ENCODE results near the gene LRRC10. TPM values are rescaled to one million over a fixed set of nuclear protein-coding genes. Genes with fewer than 3 reads are reported as not detected.
A peak's percentile ranks its signal among the peaks of the same experiment; 100 is the strongest.

Gene LRRC10
- total RNA-seq, 5 donors from 2014 or later (not counting 1 experiment from before 2014, with no cell fraction given): not detected

DNA sequence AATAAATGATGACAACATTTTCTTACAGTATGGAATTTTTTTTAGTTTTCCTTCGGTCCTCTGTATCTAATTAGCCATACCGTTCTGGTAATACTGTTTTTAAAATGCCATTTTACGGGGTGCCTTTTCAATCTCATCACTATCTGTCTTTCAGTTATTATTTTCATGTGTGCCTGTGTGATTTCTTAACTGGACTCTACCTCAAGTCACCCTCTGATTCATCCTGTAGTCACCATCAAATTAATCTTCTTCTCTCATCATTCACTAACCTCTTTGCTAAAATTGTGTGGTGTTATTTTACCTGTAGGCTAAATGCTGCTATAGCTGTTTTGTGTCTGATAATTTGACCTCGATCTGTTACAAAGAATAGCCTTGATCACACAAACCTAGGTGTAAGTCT, 41.5 kb downstream of the LRRC10 start:
- Histone ChIP-seq H3K9me3 (no peaks in the 10 kb centered on the region), H3K4me1 (ENCODE audit: control insufficient read depth in 1 of 2, extremely low read depth in 1 of 2, insufficient read depth in 2 of 2, low read length in 2 of 2) (no peaks in the 10 kb centered on the region), H3K27me3 (replicated peaks in 1 of 2; ENCODE audit: control insufficient read depth in 2 of 2, extremely low read depth in 1 of 2, insufficient read depth in 2 of 2, low read length in 1 of 2) (no peaks in the 10 kb centered on the region), H3K36me3 (ENCODE audit: control insufficient read depth in 2 of 2, extremely low read depth in 1 of 2, insufficient read depth in 1 of 2, low read length in 1 of 2) (peaks cover 0 to 48% of the 10 kb centered on the region in 2 donors), H3K4me3 (ENCODE audit: control insufficient read depth in 1 of 2, extremely low read depth in 1 of 2, low read length in 1 of 2) (no peak overlapping the region), H3K27ac (ENCODE audit: low read length) (no peak overlapping the region)
- Mint-ChIP-seq H3K4me1 (peaks cover 0 to 6% (median 4%) of the 10 kb centered on the region in 3 donors), H3K9me3 (no peaks in the 10 kb centered on the region), H3K27me3 (no peaks in the 10 kb centered on the region), H3K36me3 (peaks cover 29% of the 10 kb centered on the region), H3K27ac (peak overlapping the region in 1 of 2 donors; percentile 63), H3K4me3 (no peak overlapping the region)
- whole genome bisulfite sequencing (ENCODE audit: insufficient coverage): 43% methylated on average over 1 of the region's 4 CpGs
- ChIA-PET CTCF (interaction anchor here (0.5 to 7.1 kb wide), 14 partner anchors 10 to 1388 kb away, joined by 3 to 94 read pairs (median 4); partner anchors contain the start of genes CCT2 (in 1 of the 2) and LYZ (in 1 of the 2)), POLR2A (interaction anchor here in 1 of 2 donors (0.7 kb wide), 1 partner anchor 766 kb away, joined by 3 read pairs; no protein-coding TSS in a partner anchor)
- DNase-seq: no peak
- no peak for ATAC-seq (replicated peaks in 1 of 4)

- Histone ChIP-seq H3K27me3 (replicated peaks in 1 of 2; ENCODE audit: control insufficient read depth in 2 of 2, extremely low read depth in 1 of 2, insufficient read depth in 2 of 2, low read length in 1 of 2) (no peaks in the 10 kb centered on the region), H3K4me3 (ENCODE audit: control insufficient read depth in 1 of 2, extremely low read depth in 1 of 2, low read length in 1 of 2) (no peak overlapping the region), H3K4me1 (ENCODE audit: control insufficient read depth in 1 of 2, extremely low read depth in 1 of 2, insufficient read depth in 2 of 2, low read length in 2 of 2) (no peaks in the 10 kb centered on the region), H3K27ac (ENCODE audit: low read length) (no peak overlapping the region), H3K36me3 (ENCODE audit: control insufficient read depth in 2 of 2, extremely low read depth in 1 of 2, insufficient read depth in 1 of 2, low read length in 1 of 2) (peaks cover 0 to 36% of the 10 kb centered on the region in 2 donors), H3K9me3 (no peaks in the 10 kb centered on the region)
- ChIA-PET CTCF (interaction anchor here (0.7 to 7.1 kb wide), 4 partner anchors 10 to 276 kb away, joined by 3 to 94 read pairs (median 3); no protein-coding TSS in a partner anchor), POLR2A (no interaction called here)
- no peak for ATAC-seq (replicated peaks in 1 of 4)
- peaks cover 16% of the 10 kb centered on the region for H3K36me3 Mint-ChIP-seq
- H3K4me1 Mint-ChIP-seq: peaks cover 0 to 6% (median 4%) of the 10 kb centered on the region in 3 donors
- 81% methylated on average over 3 of the region's 3 CpGs for WGBS (ENCODE audit: insufficient coverage)
- no peaks in the 10 kb centered on the region for H3K9me3 Mint-ChIP-seq
- no peak for DNase-seq
- H3K4me3 Mint-ChIP-seq: no peak overlapping the region
- no peaks in the 10 kb centered on the region for H3K27me3 Mint-ChIP-seq
- H3K27ac Mint-ChIP-seq: peak overlapping the region; percentile 12 to 16
Observed at GRCh38 chr12:69566603-69567002, 44.1 kb downstream of the LRRC10 start.

DNA sequence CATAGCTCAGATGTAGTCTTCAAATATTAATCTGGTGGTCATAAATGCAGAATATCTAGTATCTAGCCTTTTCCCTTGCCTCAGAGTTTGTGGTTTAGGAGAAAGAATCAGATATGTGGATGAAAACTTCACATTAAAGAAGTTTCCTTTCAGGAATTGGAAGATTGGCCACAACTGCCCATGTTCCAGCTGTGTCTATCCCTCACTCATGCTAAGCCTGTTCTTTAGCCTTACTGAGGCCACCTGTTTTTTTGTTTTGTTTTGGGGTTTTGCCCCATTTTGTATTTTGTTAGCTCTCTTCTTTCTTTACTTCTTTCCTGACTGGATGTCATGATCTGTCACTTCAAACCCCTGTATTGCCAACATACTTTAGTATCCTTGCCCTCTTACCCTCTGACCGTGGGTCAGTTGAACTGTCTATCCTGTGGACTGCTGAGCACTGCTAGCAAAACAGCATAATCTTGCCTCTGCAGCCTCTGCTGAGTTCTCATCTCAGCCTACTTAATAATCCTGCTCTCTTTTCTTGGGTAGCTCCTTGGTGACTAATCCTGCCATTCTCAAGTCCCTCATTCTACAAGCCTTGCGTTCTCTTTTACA, 47.4 kb downstream of the LRRC10 start:
- Histone ChIP-seq H3K4me1 (ENCODE audit: control insufficient read depth in 1 of 2, extremely low read depth in 1 of 2, insufficient read depth in 2 of 2, low read length in 2 of 2) (no peaks in the 10 kb centered on the region), H3K9me3 (no peaks in the 10 kb centered on the region), H3K27me3 (replicated peaks in 1 of 2; ENCODE audit: control insufficient read depth in 2 of 2, extremely low read depth in 1 of 2, insufficient read depth in 2 of 2, low read length in 1 of 2) (no peaks in the 10 kb centered on the region), H3K27ac (ENCODE audit: low read length) (no peak overlapping the region), H3K4me3 (ENCODE audit: control insufficient read depth in 1 of 2, extremely low read depth in 1 of 2, low read length in 1 of 2) (no peak overlapping the region), H3K36me3 (ENCODE audit: control insufficient read depth in 2 of 2, extremely low read depth in 1 of 2, insufficient read depth in 1 of 2, low read length in 1 of 2) (peaks cover 0 to 17% of the 10 kb centered on the region in 2 donors)
- Mint-ChIP-seq H3K36me3 (peaks cover 4% of the 10 kb centered on the region), H3K27ac (no peak overlapping the region), H3K4me1 (peaks cover 0 to 3% (median 1%) of the 10 kb centered on the region in 3 donors), H3K4me3 (no peak overlapping the region), H3K27me3 (no peaks in the 10 kb centered on the region), H3K9me3 (no peaks in the 10 kb centered on the region)
- WGBS (ENCODE audit: insufficient coverage): 100% methylated on average over 1 of the region's 2 CpGs
- ChIA-PET POLR2A (interaction anchor here in 1 of 2 donors (0.6 kb wide), 1 partner anchor 680 kb away, joined by 3 read pairs; no protein-coding TSS in a partner anchor), CTCF (interaction anchor here in 1 of 2 donors (0.9 to 1.3 kb wide), 2 partner anchors 8 to 309 kb away, joined by 4 read pairs; no protein-coding TSS in a partner anchor)
- DNase-seq (no peak), ATAC-seq (replicated peaks in 1 of 4) (no peak)

Other genes starting within 250 kb of the LRRC10 start
- gene FRS2, start 140.5 kb downstream of the LRRC10 start, total RNA-seq: 10 to 100 TPM; 22.0 to 30.2 (median 26.2) TPM
- gene CCT2, start 25.4 kb downstream of the LRRC10 start, total RNA-seq: 100 to 1,000 TPM; 108 to 183 (median 111) TPM
- not detected for gene BEST3, start 88.4 kb upstream of the LRRC10 start, total RNA-seq
- gene RAB3IP, start 128.0 kb upstream of the LRRC10 start, total RNA-seq: 10 to 100 TPM; 18.7 to 30.5 (median 20.7) TPM
- not detected for gene MYRFL, start 214.3 kb upstream of the LRRC10 start, total RNA-seq

Data from T-cell (primary cell).